NCI-H526 (cell line): ENCODE results near the gene PMP22.
A peak's percentile ranks its signal among the peaks of the same experiment; 100 is the strongest.

Experiments used
- DNase-seq, 2 experiments: peaks; one replicate each; lab custom pipeline; 2025; lab: John Stamatoyannopoulos, UW

PMP22 gene

DNA sequence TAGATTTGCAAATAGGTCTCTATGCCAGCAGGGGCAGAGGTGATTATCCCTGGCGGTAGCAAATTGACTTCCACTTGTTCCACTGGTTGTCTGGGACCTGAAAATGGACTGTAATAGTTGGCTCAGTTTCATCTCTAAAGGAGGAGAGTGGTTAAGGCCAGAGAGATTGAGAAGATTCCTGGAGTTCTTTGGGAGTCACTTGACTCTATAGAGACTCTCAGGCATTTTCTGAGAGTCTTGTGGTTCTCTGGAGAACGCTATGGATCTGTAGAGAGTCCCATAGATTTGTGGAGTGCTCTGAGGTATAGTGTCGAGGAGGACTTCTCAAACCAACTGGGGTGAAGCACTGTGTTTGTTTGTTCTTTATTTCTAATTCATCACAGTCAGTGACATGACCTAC is 8.9 kb upstream of the PMP22 start:
- DNase-seq, result no peak

- no peak for DNase-seq
Observed at GRCh38 chr17:15273141-15273793, 8.1 kb upstream of the PMP22 start.

- DNase-seq, result no peak
Observed at GRCh38 chr17:15271741-15272140, 6.6 kb upstream of the PMP22 start.

GRCh38 chr17:15270628-15271381 is 5.7 kb upstream of the PMP22 start:
- DNase-seq, result no peak

DNA sequence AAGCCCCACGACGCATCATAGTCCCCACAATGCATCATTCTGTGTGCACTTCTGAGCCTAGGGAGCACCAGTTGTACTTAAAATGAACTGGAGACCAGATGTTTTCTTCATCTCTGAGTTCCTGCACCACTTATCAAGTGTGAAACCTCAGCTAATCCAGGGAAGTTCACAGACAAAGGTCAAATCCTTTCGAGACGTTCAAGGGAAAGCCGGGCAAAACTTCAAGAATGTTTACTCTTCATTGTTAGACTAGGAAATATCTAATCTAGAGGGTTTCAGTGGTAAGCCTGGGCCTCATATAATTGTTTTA is 4.6 kb upstream of the PMP22 start:
- DNase-seq, result no peak

- DNase-seq, result no peak
Observed at GRCh38 chr17:15269087-15269779, 4.1 kb upstream of the PMP22 start.

GRCh38 chr17:15268461-15268860 is 3.3 kb upstream of the PMP22 start:
- no peak for DNase-seq

- DNase-seq, result no peak
Observed at GRCh38 chr17:15267996-15268395, 2.9 kb upstream of the PMP22 start.

- no peak for DNase-seq
Observed at GRCh38 chr17:15266325-15267125, 1.4 kb upstream of the PMP22 start.

DNA sequence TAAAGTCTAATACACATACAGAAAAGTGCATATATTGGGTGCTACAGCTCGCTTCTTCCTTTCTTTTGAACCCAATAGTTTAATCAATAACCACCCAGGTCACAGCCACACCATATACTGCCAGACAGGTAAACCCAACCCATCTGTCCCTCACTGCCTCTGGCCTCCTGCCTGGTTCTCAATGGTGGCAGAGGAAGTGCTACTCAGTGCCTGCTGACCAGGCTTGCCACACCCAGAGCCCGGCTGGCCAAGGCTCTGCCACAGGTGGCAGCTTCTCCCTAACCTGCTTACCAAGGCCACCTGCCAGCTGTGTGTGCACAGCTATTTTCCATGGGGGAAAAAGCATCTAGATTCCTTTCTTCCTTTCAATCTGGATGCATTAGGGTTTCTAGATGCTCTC is 584 bp downstream of the PMP22 start:
- no peak for DNase-seq

- no peak for DNase-seq
Observed at GRCh38 chr17:15263680-15264079, 1.4 kb downstream of the PMP22 start.

- no peak for DNase-seq
Observed at GRCh38 chr17:15263206-15263579, 1.9 kb downstream of the PMP22 start.

DNA sequence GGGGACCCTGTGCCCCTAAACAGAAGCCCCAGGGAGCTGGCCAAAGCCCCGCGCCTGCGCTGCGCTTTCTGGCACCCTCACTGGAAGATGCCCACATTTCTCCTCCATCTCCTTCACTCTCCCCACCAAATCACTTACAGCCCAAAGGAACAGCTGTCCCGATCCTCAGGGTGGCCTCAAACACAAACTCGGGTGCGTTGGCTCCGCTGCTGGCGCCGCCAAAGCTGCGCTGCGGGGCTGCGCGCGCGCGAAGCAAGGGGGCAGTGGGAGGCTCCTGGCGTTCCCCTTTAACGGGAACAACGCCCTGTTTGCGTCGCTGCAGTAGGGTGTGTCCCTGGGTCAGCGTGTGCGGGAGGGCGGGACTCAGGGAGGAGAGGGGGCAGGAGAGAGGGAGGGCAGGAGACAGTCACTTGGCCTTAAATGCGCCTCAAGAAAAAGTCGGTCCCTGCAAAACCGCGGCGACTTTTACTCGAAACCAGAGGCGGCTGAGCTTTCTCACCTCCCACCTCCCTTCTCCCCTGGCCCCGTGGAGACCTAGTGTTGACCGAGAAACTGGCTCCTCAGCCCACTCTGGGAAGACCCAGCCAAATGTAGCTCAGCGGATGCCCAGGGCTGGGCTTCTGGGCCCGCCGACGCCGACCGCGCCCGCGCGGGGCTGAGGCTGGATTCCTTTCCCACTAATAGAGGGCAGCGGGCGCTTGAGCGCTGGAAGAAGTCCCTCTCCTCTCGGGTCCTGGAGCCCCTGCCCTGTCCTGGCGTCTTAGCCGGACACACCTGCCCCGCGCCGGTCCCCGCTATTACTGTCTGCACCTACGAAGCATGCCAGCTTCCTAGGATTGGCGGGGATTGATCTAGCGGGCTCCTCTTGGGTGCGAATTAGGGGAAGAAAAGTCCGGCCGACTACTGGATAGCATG is 2.6 kb downstream of the PMP22 start:
- peak in 1 of 2 experiments; percentile 30 for DNase-seq

DNA sequence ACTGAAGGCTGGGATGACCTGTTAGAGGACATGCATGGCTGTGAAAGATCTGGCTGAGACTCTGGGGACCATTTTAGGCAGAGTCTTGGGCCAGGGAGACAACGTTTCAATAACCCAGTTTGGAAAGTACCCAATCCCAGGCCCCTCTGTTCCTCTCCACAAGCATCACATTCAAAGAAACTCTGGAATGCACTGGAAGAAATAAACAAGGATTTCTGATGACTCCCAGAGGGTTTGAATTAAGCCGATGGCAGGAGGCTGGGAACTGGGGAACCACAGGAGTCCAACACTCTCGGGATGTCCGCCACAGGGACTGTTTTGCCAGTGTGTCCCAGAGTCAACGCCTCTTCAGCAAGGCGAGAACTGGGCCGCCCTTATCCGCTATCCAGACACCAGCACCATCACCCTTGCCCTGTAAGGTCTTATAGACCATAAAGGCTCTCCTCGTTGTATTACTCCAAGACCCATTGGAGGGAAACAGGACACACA is 3.3 kb downstream of the PMP22 start:
- no peak for DNase-seq

DNA sequence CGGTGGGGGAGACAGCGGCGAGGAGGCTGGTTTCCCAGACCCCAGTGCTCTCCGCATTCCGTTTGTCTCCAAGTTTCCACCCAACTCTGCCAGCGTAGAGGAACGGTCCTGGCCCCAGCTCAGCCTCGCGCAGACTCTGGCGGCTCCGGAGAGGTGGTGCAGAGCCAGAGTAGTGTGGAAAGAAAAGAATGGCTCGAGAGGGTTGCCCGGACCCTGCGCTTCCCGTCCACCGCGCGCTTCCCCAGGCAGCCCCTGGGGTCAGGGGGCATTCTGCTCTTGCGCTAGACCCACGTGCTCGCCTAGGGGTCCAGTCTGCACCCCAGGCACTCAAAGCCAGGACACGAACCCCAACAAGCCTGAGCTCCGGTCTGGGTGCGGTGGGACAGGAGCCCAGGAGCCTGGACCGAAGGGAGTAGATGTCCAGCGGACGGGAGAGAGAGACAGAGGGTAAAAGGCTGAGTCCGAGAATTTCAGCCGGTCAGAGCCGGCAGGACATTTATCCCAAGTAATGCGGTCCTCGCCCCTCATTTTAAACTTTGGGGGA is 3.8 kb downstream of the PMP22 start:
- peak in 1 of 2 experiments; percentile 41 for DNase-seq

DNA sequence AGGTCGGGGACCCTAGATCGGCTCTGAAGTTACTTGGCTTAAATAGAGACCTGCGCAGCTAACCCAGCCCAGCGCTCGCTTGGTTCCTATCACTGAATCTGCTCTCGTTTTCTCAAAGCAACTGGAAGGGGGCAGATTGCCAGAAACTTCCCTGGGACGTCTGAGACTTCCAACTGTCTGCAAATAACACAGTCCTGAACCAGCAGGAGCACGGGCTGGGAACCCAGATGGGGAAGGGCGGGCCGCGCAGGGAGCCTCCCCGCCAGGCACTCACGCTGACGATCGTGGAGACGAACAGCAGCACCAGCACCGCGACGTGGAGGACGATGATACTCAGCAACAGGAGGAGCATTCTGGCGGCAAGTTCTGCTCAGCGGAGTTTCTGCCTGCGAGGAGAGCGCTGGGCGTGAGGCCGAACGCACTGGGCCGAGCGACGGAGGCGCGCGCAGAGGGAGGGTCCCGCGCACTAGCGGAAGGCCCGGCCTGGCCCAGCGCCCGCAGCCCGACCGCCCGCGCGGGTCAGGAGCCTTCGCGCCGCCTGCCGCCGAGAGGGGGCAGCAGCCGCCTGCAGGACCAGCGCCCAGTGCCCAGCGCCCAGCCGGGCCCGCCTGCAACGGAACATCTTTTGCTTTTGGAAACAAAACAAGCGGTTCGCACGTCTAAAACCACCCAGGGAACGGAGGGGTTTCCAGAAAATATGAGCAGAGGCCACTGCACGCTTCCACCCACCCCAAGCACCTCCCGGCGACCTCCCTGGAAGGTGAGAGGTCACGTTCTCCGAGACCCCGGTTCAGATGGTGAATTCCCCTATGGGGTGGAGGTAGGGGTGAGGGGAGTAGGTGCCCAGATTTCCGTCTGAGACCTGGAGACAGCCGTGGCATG is 4.5 kb downstream of the PMP22 start:
- peak in 1 of 2 experiments; percentile 77 for DNase-seq

GRCh38 chr17:15257796-15258512 is 7.2 kb downstream of the PMP22 start:
- no peak for DNase-seq

DNA sequence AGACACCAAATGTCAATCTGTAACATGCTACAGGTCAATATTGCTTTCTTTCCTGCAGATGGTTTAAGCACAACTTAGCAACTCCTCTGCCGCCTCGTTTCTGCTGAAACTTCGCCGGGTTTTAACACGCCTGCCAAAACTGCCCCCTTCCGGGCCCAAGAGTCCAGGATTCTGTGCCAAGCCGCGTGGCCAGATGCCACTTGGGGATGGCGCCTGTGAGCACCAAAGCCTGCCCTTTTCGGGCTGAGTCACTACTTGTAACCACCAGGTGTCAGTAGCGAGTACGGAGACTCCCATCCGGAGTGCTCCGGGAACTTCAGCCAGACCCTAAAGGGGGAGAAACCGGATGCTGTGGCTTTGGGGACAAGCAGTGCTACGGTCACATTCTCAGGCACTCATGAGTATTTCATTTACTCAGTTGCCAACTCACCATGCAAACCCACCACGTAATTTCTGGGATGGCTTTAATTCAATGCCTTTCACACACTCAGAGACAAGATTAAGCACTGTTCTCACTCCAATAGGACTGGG is 7.8 kb downstream of the PMP22 start:
- DNase-seq, result peak in 1 of 2 experiments; percentile 79

GRCh38 chr17:15256689-15257088 is 8.4 kb downstream of the PMP22 start:
- DNase-seq, result no peak
